NOMO-1 (cell line): ENCODE measurements around the gene C7orf25.

Experiments
- DNase-seq, 2 experiments: peaks; one replicate each; lab custom pipeline; 2025; ENCODE audit not compliant: unreplicated experiment in 2 of 2; lab: John Stamatoyannopoulos, UW

Gene C7orf25

GRCh38 chr7:42883950-42884349 is 27.9 kb downstream of the C7orf25 start:
- DNase-seq = no peak

GRCh38 chr7:42880392-42880791 is 31.5 kb downstream of the C7orf25 start:
- no peak for DNase-seq

GRCh38 chr7:42878303-42878702 is 33.6 kb downstream of the C7orf25 start:
- DNase-seq = no peak

- peak; percentile 34 to 61 for DNase-seq
Measured at GRCh38 chr7:42877862-42878261, 34.0 kb downstream of the C7orf25 start.

- peak; percentile 22 to 48 for DNase-seq
Measured at GRCh38 chr7:42876182-42877068, 35.4 kb downstream of the C7orf25 start.

- DNase-seq = no peak
Measured at GRCh38 chr7:42869131-42870020, 42.5 kb downstream of the C7orf25 start.

GRCh38 chr7:42868480-42868879 is 43.4 kb downstream of the C7orf25 start:
- DNase-seq = no peak
